ENCODE measurements around the gene SMCO2.
"Not testable (repeated sequence)": the region's sequence is repeated elsewhere in the genome, so short reads cannot be mapped to it uniquely, and the experiment has no call there.

Gene SMCO2

DNA sequence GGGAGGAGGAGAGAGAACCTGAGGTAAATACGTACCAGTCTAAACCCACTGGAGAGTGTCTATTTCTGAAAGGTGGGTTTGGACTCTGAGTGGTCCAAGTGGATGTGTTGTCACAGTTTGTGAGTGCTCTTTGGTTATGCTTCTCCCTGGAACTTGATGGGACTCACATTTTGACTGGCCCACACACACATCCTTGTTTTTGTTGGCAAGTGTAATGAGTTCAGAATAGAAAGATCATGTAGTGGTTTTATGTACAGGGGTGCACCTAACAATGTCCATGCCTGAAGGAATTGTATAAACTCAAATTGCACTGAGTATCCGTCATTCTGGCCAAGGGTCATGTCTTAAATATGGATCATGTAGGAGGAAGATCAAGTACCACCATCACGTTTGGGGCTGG lies 82.3 kb downstream of the SMCO2 start:
- no peak for DNase-seq (ENCODE audit: low read depth)

GRCh38 chr12:27530157-27530922 lies 83.8 kb downstream of the SMCO2 start:
- DNase-seq (ENCODE audit: low read depth) = no peak

- no peak for DNase-seq (ENCODE audit: low read depth)
These were observed 85.4 kb downstream of the SMCO2 start for GRCh38 chr12:27531896-27532295.

- DNase-seq (ENCODE audit: low read depth) = no peak
These were observed 87.7 kb downstream of the SMCO2 start for GRCh38 chr12:27534060-27534764.

DNA sequence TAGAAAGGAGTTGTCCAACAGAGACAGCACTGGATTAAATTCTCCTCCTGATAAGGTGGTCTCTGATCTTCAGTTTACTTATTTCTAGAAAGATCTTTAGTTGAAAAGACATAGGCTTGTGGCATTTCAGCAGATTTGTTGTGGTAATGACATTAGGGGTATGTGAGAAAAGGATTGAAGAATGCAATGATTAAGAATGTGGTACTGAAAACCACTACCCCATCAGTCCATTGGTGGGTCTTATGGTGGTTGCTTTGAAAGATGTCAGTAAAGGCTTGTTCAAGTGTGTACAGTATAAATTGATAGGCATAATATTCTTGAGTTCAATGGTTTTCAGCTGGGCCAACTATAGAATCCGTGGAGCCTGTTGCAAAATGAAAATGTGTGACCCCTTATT lies 88.2 kb downstream of the SMCO2 start:
- no peak for DNase-seq (ENCODE audit: low read depth)

GRCh38 chr12:27535318-27535717 lies 88.8 kb downstream of the SMCO2 start:
- DNase-seq (ENCODE audit: low read depth) = no peak

- DNase-seq (ENCODE audit: low read depth) = no peak
These were observed 91.5 kb downstream of the SMCO2 start for GRCh38 chr12:27537855-27538675.

DNA sequence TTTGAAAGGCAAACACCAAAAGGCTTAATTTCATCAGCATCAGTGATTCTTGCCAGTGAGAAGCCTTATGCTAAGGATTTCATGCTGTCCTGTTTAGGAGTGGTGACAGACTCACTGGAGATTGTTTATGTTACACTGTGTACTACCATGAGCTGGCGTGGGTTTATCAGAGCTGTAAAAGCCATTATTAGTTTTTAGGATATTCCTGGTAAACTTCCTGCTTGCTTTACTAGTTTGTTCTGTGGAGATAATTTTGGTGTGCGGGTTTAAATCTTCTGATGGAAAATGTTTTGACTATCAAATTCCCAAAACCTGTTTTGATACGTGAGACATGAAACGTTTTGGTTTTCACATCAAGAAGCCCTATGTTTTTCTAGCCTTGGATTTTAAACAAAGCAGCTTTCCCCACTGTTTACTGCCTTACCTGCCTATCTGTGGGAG lies 92.7 kb downstream of the SMCO2 start:
- DNase-seq (ENCODE audit: low read depth) = no peak

- no peak for DNase-seq (ENCODE audit: low read depth)
These were observed 94.6 kb downstream of the SMCO2 start for GRCh38 chr12:27541031-27541719.

- no peak for DNase-seq (ENCODE audit: low read depth)
These were observed 96.1 kb downstream of the SMCO2 start for GRCh38 chr12:27542628-27543027.

DNA sequence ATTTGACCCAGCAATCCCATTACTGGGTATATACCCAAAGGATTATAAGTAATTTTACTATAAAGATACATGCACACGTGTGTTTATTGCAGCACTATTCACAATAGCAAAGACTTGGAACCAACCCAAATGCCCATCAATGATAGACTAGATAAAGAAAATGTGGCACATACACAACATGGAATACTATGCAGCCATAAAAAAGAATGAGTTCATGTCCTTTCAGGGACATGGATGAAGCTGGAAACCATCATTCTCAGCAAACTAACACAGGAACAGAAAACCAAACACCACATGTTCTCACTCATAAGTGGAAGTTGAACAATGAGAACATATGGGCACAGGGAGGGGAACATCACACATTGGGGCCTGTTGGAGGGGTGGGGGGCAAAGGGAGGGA lies 98.3 kb downstream of the SMCO2 start:
- not testable (repeated sequence) for DNase-seq (ENCODE audit: low read depth)

GRCh38 chr12:27545665-27546064 lies 99.1 kb downstream of the SMCO2 start:
- no peak for DNase-seq (ENCODE audit: low read depth)

DNA sequence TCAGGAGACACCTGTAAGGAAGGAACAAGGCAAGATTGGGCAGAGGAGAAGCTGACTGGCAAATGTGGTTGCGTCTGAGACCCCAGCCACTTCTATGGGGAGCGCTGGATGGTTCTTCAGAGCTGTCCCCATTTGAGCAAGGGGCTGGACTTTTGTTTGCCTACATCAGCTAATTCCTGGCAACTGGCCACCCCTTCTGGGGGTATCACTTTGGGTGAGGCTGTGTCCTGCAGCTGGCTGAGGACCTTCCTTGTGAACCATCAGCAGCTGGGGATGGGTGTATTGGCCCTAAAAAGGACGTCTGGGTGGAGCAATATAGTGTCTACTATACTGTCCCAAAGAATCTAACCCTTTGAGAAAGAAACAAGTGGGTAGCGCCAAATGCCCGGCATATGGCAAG lies 101.1 kb downstream of the SMCO2 start:
- no peak for DNase-seq (ENCODE audit: low read depth)

GRCh38 chr12:27548301-27549199 lies 102.0 kb downstream of the SMCO2 start:
- no peak for DNase-seq (ENCODE audit: low read depth)

- no peak for DNase-seq (ENCODE audit: low read depth)
These were observed 102.8 kb downstream of the SMCO2 start for GRCh38 chr12:27549236-27549800.

GRCh38 chr12:27549801-27550652 lies 103.5 kb downstream of the SMCO2 start:
- no peak for DNase-seq (ENCODE audit: low read depth)

- DNase-seq (ENCODE audit: low read depth) = no peak
These were observed 104.1 kb downstream of the SMCO2 start for GRCh38 chr12:27550653-27550975.

GRCh38 chr12:27551172-27551840 lies 104.8 kb downstream of the SMCO2 start:
- DNase-seq (ENCODE audit: low read depth) = no peak

All from activated T-cell treated with anti-CD3 and anti-CD28 coated beads for 1 hour (primary cell).